Measurements from ENCODE around the gene TRIM14.

DNA sequence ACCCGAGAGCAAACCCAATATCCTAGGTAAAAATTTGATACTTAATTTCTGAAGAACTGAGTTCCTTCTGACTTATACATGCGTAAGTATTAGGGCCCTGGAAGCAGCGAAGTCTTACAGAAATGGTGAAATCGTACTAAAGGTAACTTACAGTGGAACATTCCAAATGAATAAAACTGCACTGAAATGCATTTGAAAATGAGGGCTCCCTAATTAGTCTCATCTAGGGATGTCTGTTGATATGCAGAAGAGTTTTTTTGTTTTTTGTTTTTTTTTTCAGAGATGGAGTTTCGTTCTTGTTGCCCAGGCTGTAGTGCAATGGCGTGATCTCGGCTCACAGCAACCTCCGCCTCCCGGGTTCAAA lies 72.9 kb downstream of the TRIM14 start:
- no peak for TF ChIP-seq FOXK2 (IDR thresholded peaks at IDR 0.05)
- no peak for TF ChIP-seq ELF4 (IDR thresholded peaks at IDR 0.05)
- TF ChIP-seq, protein P1, sequence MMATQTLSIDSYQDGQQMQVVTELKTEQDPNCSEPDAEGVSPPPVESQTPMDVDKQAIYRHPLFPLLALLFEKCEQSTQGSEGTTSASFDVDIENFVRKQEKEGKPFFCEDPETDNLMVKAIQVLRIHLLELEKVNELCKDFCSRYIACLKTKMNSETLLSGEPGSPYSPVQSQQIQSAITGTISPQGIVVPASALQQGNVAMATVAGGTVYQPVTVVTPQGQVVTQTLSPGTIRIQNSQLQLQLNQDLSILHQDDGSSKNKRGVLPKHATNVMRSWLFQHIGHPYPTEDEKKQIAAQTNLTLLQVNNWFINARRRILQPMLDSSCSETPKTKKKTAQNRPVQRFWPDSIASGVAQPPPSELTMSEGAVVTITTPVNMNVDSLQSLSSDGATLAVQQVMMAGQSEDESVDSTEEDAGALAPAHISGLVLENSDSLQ (IDR thresholded peaks at IDR 0.05), result no peak
- no peak for TF ChIP-seq LEF1 (IDR thresholded peaks at IDR 0.05; ENCODE audit: borderline replicate concordance)
- no peak for TF ChIP-seq NFRKB (IDR thresholded peaks at IDR 0.05)
- TF ChIP-seq SUZ12 (IDR thresholded peaks at IDR 0.05), result no peak
- no peak for TF ChIP-seq SP1 (IDR thresholded peaks at IDR 0.05)
- no peak for TF ChIP-seq CTBP1 (IDR thresholded peaks at IDR 0.05; ENCODE audit: borderline replicate concordance)

Measured in HEK293T (cell line).